PC-3 (cell line): ENCODE results near the gene CD19. TPM values are rescaled to one million over a fixed set of nuclear protein-coding genes. Genes with fewer than 3 reads are reported as not detected.

Experiments
- ATAC-seq: fragments of 200-7000 bp; cut with Tn5 transposase; 2 replicates; pipeline ENCODE4 v1.9.1; 2020; ENCODE audit warnings: mild to moderate bottlenecking, moderate library complexity
- Bru-seq: library from RNA; stranded (reverse); fragments of 400-500 nt; gene quantifications from one replicate; lab custom pipeline; 2021; lab: Mats Ljungman, UMichigan
- BruChase-seq, 2 experiments: library from RNA; stranded (reverse); fragments of 400-500 nt; gene quantifications; one replicate each; lab custom pipeline; 2021; lab: Mats Ljungman, UMichigan
- BruUV-seq: library from RNA; stranded (reverse); fragments of 400-500 nt; replicated peaks from 2 replicates; lab custom pipeline; 2021; lab: Mats Ljungman, UMichigan
- CTCF ChIA-PET: fragments of 300-600 bp; sonication (Branson Sonifier 250); formaldehyde crosslinking; loops from one replicate; lab custom pipeline; 2022; ENCODE audit warnings: antibody characterized with exemption; lab: Charles Lee
- POLR2A ChIA-PET: fragments of 300-600 bp; sonication (Branson Sonifier 250); formaldehyde crosslinking; loops from one replicate; lab custom pipeline; 2022; ENCODE audit warnings: antibody characterized with exemption; ENCODE audit not compliant: unreplicated experiment; lab: Charles Lee
- DNase-seq: peaks from one replicate; pipeline ENCODE4 v3.0.0-alpha.2; 2015
- H2AFZ ChIP-seq: fragments of 300-600 bp; sonication (generic); 2 replicates; pipeline ENCODE4 v1.6.0; 2016; ENCODE audit warnings: antibody characterized with exemption, low read length
- H3F3A ChIP-seq: fragments of 300-600 bp; sonication (generic); one replicate; pipeline ENCODE4 v1.6.0; 2017; ENCODE audit warnings: antibody characterized with exemption, low read length, control low read depth, mild to moderate bottlenecking; ENCODE audit not compliant: unreplicated experiment
- H3K27ac ChIP-seq: fragments of 300-600 bp; sonication (generic); 2 replicates; pipeline ENCODE4 v1.5.1; 2016; ENCODE audit warnings: mild to moderate bottlenecking, low read length
- H3K27me3 ChIP-seq: fragments of 300-600 bp; sonication (generic); 2 replicates; pipeline ENCODE4 v1.6.1; 2016; ENCODE audit warnings: low read length, mixed read lengths
- H3K36me3 ChIP-seq: fragments of 300-600 bp; sonication (generic); 2 replicates; pipeline ENCODE4 v1.6.1; 2016; ENCODE audit warnings: low read depth, mixed run types, low read length, mixed read lengths
- H3K4me1 ChIP-seq: fragments of 300-600 bp; sonication (generic); 2 replicates; pipeline ENCODE4 v1.5.1; 2016; ENCODE audit warnings: low read length; ENCODE audit not compliant: insufficient read depth
- H3K4me2 ChIP-seq: fragments of 300-600 bp; sonication (generic); 2 replicates; pipeline ENCODE4 v1.6.0; 2016; ENCODE audit warnings: low read length
- H3K4me3 ChIP-seq: fragments of 300-600 bp; sonication (generic); 2 replicates; pipeline ENCODE4 v1.5.1; 2016; ENCODE audit warnings: mild to moderate bottlenecking, low read length, mixed read lengths
- H3K79me2 ChIP-seq: fragments of 300-600 bp; sonication (generic); 2 replicates; pipeline ENCODE4 v1.6.1; 2017; ENCODE audit warnings: low read length, mixed read lengths
- H3K9ac ChIP-seq: fragments of 300-600 bp; sonication (generic); 2 replicates; pipeline ENCODE4 v1.6.0; 2016; ENCODE audit warnings: mild to moderate bottlenecking, low read length
- H3K9me2 ChIP-seq: fragments of 300-600 bp; sonication (generic); replicated peaks from 2 replicates; pipeline ENCODE4 v1.6.1; 2016; ENCODE audit warnings: mixed run types, low read length, mixed read lengths
- H3K9me3 ChIP-seq: fragments of 300-600 bp; sonication (generic); 2 replicates; pipeline ENCODE4 v1.6.1; 2016; ENCODE audit warnings: low read length, mixed read lengths
- H4K20me1 ChIP-seq: fragments of 300-600 bp; sonication (generic); 2 replicates; pipeline ENCODE4 v1.6.1; 2016; ENCODE audit warnings: low read length, mixed read lengths
- EZH2 ChIP-seq: fragments of 300-600 bp; sonication (generic); IDR thresholded peaks from one replicate; pipeline ENCODE4 v1.6.1; 2017; ENCODE audit warnings: antibody characterized with exemption, mild to moderate bottlenecking, low read length; ENCODE audit not compliant: unreplicated experiment
- EZH2phosphoT487 ChIP-seq: fragments of 300-600 bp; sonication (generic); IDR thresholded peaks from 2 replicates; pipeline ENCODE4 v1.6.1; 2018; ENCODE audit warnings: mild to moderate bottlenecking, antibody characterized with exemption, low read length, borderline replicate concordance
- intact Hi-C: fragments of 100-400 bp; cut with micrococcal nuclease; formaldehyde crosslinking; loops from 2 replicates; pipeline ENCODE4 v1.9.0; 2023
- long read RNA-seq: library from polyadenylated mRNA; unstranded; transcript quantifications from one replicate; pipeline ENCODE4 v2.0.0, GENCODE V29; 2021; ENCODE audit not compliant: unreplicated experiment
- total RNA-seq: library from RNA; depleted of rRNA; stranded (reverse); fragments of >200 nt; gene quantifications from 2 replicates; pipeline ENCODE4 v1.2.3, GENCODE V29; 2014; rRNA removed
- TF ChIP-seq, protein P1 (sequence below): fragments of 300-600 bp; sonication (generic); conservative IDR thresholded peaks from 2 replicates; pipeline ENCODE4 v1.5.1; 2017; ENCODE audit warnings: antibody characterized with exemption, low read depth, mild to moderate bottlenecking, low read length

CD19 gene
- not detected in 2 replicates for total RNA-seq
- percentile 6 among the genes with signal in this experiment for Bru-seq, nascent RNA
- BruChase-seq, experiment 1, labeled RNA remaining after a 6-hour chase: percentile 15 among the genes with signal in this experiment
- not detected for BruChase-seq, experiment 2, labeled RNA remaining after a 2-hour chase
- long read RNA-seq: 0 reads

DNA sequence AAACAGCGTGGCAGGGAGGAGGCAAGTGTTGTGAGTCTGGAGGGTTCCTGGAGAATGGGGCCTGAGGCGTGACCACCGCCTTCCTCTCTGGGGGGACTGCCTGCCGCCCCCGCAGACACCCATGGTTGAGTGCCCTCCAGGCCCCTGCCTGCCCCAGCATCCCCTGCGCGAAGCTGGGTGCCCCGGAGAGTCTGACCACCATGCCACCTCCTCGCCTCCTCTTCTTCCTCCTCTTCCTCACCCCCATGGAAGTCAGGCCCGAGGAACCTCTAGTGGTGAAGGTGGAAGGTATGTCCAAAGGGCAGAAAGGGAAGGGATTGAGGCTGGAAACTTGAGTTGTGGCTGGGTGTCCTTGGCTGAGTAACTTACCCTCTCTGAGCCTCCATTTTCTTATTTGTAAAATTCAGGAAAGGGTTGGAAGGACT, at the start of gene CD19:
CD19 (plus strand) TSS at position 171 of the 425 bp plus-strand sequence; CDS start at position 201, 30 bp downstream.
- no peaks in the 10 kb centered on the region for H3K4me1 ChIP-seq
- H3K4me3 ChIP-seq: no peak within 1 kb of the TSS
- H3K4me2 ChIP-seq: no peak within 1 kb of the TSS
- H3K27me3 ChIP-seq: no peaks in the 10 kb centered on the region
- H3K79me2 ChIP-seq: no peaks in the 10 kb centered on the region
- no peaks in the 10 kb centered on the region for H3K9me2 ChIP-seq
- no TSS peak for BruUV-seq
- H3K36me3 ChIP-seq: no peaks in the 10 kb centered on the region
- no peaks in the 10 kb centered on the region for H3F3A ChIP-seq
- no peaks in the 10 kb centered on the region for H4K20me1 ChIP-seq
- DNase-seq (no peak), ATAC-seq (no peak)
- H2AFZ ChIP-seq: no peak within 1 kb of the TSS
- H3K9me3 ChIP-seq: no peaks in the 10 kb centered on the region
- POLR2A ChIA-PET: no interaction called here
- H3K9ac ChIP-seq: no peak within 1 kb of the TSS
- no peak for TF ChIP-seq EZH2phosphoT487
- TF ChIP-seq EZH2: no peak
- TF ChIP-seq, protein P1, sequence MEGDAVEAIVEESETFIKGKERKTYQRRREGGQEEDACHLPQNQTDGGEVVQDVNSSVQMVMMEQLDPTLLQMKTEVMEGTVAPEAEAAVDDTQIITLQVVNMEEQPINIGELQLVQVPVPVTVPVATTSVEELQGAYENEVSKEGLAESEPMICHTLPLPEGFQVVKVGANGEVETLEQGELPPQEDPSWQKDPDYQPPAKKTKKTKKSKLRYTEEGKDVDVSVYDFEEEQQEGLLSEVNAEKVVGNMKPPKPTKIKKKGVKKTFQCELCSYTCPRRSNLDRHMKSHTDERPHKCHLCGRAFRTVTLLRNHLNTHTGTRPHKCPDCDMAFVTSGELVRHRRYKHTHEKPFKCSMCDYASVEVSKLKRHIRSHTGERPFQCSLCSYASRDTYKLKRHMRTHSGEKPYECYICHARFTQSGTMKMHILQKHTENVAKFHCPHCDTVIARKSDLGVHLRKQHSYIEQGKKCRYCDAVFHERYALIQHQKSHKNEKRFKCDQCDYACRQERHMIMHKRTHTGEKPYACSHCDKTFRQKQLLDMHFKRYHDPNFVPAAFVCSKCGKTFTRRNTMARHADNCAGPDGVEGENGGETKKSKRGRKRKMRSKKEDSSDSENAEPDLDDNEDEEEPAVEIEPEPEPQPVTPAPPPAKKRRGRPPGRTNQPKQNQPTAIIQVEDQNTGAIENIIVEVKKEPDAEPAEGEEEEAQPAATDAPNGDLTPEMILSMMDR: no peak
- CTCF ChIA-PET: no interaction called here
- intact Hi-C loops: no loop called here
- no peak within 1 kb of the TSS for H3K27ac ChIP-seq

DNA sequence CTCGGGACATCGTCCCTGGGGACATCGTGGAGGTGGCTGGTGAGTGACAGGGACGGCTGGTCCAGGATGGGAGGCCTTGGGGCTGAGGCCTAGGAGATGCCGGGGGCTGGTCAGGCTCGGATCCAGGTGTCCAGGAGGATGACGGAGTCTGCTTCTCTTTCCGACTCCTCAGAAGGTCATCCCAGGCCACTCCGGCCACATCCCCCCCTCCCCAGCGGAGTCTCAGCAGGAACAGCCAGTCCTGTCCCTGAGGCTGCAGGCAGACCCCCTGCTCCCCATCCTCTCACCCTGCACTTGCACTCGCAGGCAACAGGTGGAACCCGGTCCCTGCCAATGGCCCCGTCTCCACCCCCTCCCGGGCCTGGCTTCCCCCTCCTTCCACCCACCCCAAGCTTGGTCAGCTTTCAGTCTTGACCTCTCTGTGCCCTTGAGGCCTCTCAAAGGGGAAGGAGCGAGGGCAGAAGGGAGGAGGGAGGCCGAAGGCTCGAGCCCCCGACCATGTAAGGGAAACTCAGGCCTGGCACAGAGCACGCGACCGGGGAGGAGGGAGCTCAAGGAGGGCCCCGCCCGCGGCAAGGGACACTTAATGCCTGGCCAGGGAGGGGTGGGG, 49.1 kb upstream of the CD19 start:
- no peaks in the 10 kb centered on the region for H3K79me2 ChIP-seq
- TF ChIP-seq EZH2phosphoT487 (no peak), EZH2 (no peak)
- TF ChIP-seq, protein P1: no peak
- BruUV-seq: no TSS peak
- no peaks in the 10 kb centered on the region for H3K9me2 ChIP-seq
- no peaks in the 10 kb centered on the region for H3F3A ChIP-seq
- no peaks in the 10 kb centered on the region for H3K9me3 ChIP-seq
- H2AFZ ChIP-seq: no peak overlapping the region
- peaks cover 8% of the 10 kb centered on the region; the same call in 1 of the 2 replicates for H3K4me1 ChIP-seq
- intact Hi-C loops: no loop called here
- H3K4me3 ChIP-seq: no peak overlapping the region
- no peaks in the 10 kb centered on the region for H4K20me1 ChIP-seq
- no peak overlapping the region for H3K9ac ChIP-seq
- POLR2A ChIA-PET: no interaction called here
- no peak overlapping the region for H3K27ac ChIP-seq
- H3K36me3 ChIP-seq: no peaks in the 10 kb centered on the region
- H3K4me2 ChIP-seq: no peak overlapping the region
- CTCF ChIA-PET: no interaction called here
- ATAC-seq: no peak
- H3K27me3 ChIP-seq: no peaks in the 10 kb centered on the region
- no peak for DNase-seq
